ENCODE measurements around the gene DHX35.

- TF ChIP-seq POLR2A (IDR thresholded peaks at IDR 0.05) (no peak), CTCF (IDR thresholded peaks at IDR 0.05 in 4 of 5, conservative IDR thresholded peaks at IDR 0.05 in 1 of 5) (no peak)
Observed at GRCh38 chr20:38935285-38935684, 26.9 kb upstream of the DHX35 start.

All from gastrocnemius medialis (tissue), 4 donors.